DMS53 treated with DMSO at 0.1 percent for 48 hours (cell line): Measurements from ENCODE around the gene CLCA1.

Experiments
- DNase-seq: peaks from one replicate; lab custom pipeline; 2025; ENCODE audit not compliant: unreplicated experiment; lab: John Stamatoyannopoulos, UW

CLCA1 gene

GRCh38 chr1:86541859-86542258 is 73.1 kb downstream of the CLCA1 start:
- no peak for DNase-seq

GRCh38 chr1:86542631-86543030 is 73.9 kb downstream of the CLCA1 start:
- no peak for DNase-seq

DNA sequence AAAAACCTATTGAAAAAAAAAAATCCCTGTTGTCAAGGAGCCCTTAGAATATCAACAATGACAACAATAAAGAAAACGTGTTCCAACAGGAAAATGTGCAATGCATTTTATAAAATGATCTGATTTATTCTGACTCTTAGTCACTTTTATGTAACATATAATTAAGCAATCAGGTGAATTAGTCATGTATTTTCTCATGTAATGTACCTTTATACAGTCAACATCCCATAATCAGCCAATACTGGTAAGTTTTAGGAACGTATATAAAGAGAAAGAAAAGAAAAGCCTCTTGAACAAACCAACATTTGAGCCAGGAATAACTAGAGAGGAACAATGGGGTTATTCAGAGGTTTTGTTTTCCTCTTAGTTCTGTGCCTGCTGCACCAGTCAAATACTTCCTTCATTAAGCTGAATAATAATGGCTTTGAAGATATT is 78.1 kb downstream of the CLCA1 start, which contains the start of gene CLCA4:
TSS of gene CLCA4 (plus strand) at position 292 of the 435 bp plus-strand sequence. CDS start at position 334, 42 bp downstream.
- DNase-seq, result no peak

- no peak for DNase-seq
Observed at GRCh38 chr1:86548839-86549238, 80.1 kb downstream of the CLCA1 start.
